HG03280 (cell line): ENCODE measurements around the gene ALPK1.
"Not testable (repeated sequence)": the region's sequence is repeated elsewhere in the genome, so short reads cannot be mapped to it uniquely, and the experiment has no call there.

Experiments used
- ATAC-seq: cut with Tn5 transposase; IDR thresholded peaks from one replicate; pipeline ENCODE4 v1.9.1; 2021; ENCODE audit warnings: mild to moderate bottlenecking, moderate library complexity; ENCODE audit not compliant: unreplicated experiment

The ALPK1 gene

GRCh38 chr4:112296949-112297880, at the start of gene ALPK1:
TSS of gene ALPK1 (plus strand) at chr4:112297369.
- peak; percentile 73 for ATAC-seq

- no peak for ATAC-seq
These were observed 46.0 kb upstream of the ALPK1 start for GRCh38 chr4:112251019-112251643.

- ATAC-seq = no peak
These were observed 44.9 kb upstream of the ALPK1 start for GRCh38 chr4:112252234-112252633.

GRCh38 chr4:112253382-112254000, 43.7 kb upstream of the ALPK1 start:
- ATAC-seq = peak; percentile 71

- ATAC-seq = no peak
These were observed 40.1 kb upstream of the ALPK1 start for GRCh38 chr4:112257098-112257497.

GRCh38 chr4:112266823-112267222, 30.3 kb upstream of the ALPK1 start:
- no peak for ATAC-seq

DNA sequence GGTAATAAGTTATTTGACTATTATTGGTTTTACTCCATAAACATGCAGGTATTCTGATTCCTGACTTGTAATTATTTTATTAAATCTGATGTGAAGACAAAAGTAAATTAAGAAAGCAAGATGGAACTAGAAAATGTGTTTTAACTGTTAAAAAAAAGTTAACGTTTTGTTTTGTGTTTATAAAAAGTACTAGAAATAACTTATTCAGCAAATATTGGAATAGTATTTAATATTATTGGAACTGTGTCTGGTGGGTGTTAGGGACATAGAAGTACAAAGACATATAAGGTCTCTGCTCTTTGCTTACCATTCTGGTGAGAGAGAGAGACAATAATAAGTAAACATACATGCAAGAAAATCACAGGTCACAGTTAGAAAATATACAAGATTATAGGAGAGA, 27.1 kb upstream of the ALPK1 start:
- ATAC-seq = no peak

GRCh38 chr4:112270640-112271421, 26.3 kb upstream of the ALPK1 start:
- no peak for ATAC-seq

GRCh38 chr4:112272292-112272691, 24.9 kb upstream of the ALPK1 start:
- no peak for ATAC-seq

GRCh38 chr4:112274959-112275358, 22.2 kb upstream of the ALPK1 start:
- ATAC-seq = no peak

DNA sequence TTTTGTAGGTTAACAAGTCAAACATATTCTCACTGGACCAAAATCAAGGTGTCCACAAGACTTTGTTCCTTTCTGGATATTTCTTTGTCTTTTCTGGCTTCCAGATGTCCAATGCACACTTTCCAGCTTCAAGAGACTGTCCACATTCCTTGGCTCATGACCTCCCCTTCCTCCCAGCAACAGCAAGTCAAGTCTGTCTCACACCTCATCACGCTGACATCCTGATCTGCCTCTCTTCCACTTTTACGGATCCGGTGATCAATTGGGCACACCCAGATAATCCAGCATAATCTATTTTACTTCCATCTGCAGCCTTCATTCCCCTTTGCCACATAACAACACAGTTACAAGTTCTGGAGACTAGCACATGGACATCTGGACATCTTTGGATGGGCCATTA, 21.1 kb upstream of the ALPK1 start:
- no peak for ATAC-seq

GRCh38 chr4:112277220-112277619, 19.9 kb upstream of the ALPK1 start:
- ATAC-seq = no peak

DNA sequence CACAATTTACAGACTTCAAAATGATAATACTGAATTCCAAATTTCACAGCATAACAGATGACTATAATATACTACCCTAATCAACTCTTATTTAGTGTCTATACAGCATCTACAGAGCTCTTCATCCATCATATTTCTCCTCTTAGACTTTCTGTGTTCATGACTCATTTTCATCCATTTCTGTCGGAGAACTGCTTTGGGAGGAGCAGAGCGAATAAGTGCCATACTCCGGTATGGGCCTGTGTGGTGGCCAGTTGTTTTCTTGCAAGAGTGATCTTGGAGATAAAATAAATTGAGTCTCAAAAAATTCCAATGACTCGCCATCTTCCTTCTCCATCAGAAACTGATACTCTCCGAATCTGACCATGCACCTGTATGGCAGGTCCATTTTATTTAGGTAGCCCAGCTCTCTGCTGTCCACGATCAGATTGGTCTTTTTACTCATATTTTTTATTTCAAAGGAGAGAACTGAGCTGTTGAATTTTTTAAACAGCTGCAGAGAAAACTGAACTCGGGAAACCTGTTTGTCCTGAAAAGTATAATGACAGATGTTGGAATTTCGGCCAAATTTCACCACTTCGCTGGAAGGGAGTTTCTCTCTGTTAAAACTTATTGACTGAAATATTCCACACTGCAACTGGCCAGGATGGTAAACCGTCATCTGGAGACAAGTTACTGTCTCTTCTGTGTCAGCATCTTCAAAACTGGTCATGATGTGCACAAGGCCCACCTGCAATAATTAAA, 19.3 kb upstream of the ALPK1 start:
- no peak for ATAC-seq

- peak; percentile 65 for ATAC-seq
These were observed 17.9 kb upstream of the ALPK1 start for GRCh38 chr4:112279025-112279881.

GRCh38 chr4:112279882-112280315, 17.3 kb upstream of the ALPK1 start:
- ATAC-seq = peak; percentile 25

DNA sequence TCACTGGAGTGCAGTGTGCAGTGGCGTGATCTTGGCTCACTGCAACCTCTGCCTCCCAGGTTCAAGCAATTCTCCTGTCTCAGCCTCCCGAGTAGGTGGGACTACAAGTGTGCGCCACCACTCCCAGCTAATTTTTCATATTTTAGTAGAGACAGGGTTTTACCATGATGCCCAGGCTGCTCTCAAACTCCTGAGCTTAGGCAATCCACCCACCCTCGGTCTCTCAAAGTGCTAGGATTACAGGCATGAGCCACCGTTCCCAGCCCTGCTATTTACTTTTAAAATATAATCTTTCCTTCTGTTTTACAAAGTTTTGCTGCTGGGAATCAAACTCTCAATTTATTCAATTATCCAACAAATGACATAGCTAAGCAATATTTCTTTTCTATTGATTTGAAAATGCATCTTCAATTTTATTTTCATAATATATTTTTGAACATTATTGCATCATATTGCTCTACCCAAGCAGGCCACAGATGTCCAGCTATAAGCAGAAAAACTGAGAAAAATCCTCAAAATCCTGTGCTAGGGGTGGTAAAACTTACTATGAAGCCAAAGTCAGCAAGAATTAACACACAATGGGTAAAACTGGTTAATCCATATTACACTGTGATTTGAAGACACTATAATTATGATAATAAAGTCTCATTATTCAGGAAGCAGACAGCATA, 16.6 kb upstream of the ALPK1 start:
- ATAC-seq = no peak

- ATAC-seq = not testable (repeated sequence)
These were observed 15.2 kb upstream of the ALPK1 start for GRCh38 chr4:112281895-112282398.

- ATAC-seq = no peak
These were observed 14.1 kb upstream of the ALPK1 start for GRCh38 chr4:112282860-112283667.
